ENCODE results near the gene DCAF5.

- TF ChIP-seq CTCF (IDR thresholded peaks at IDR 0.05), result no peak
- no peak for TF ChIP-seq POLR2A (IDR thresholded peaks at IDR 0.05)
Observed at GRCh38 chr14:69013943-69014782, 138.8 kb downstream of the DCAF5 start.
